ENCODE data around the gene DCPS. TPM values are rescaled to one million over a fixed set of nuclear protein-coding genes. Genes with fewer than 3 reads are reported as not detected.
"Not testable (repeated sequence)": the region's sequence is repeated elsewhere in the genome, so short reads cannot be mapped to it uniquely, and the experiment has no call there.

The DCPS gene
- total RNA-seq, 2 donors from 2014 or later: 10.9 to 21.9 TPM

DNA sequence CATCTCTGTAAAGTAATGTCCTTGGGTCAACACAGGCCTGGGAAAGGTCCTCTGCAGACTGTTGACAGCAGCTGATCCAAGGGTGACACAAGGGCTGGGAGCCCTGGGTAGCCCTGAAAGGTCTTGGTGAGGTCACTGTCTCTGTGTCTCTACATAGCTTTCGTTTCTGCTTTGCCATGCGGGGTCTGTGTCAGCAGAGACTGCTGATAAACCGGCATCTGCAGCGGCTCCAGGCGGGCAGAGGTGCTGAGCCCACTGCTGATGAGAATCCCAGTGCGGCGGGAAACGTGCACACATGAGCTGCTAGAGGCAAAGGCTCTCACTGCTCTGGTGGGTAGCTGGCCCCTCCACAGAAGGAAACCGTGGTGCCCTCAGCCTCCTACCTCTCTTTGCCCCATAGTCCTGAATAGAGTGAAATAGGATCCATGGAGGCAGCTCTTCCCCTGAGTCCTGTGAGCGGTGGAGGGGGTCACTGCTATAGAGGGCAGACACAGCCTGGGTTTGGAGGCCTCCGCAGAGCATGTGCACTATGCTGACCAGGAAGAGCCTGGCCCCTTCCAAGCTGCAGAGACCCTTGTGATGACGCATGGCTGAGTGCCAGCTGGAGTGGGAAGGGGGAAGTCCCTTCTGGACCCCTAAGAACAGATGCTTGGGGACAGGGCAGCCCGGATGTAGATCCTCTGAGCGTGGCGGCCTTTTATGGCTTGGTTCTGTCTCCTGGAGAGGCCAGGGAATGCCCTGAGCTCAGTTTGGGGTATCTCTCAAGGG is 33.8 kb downstream of the DCPS start:
- ATAC-seq (no peak), DNase-seq (no peak)
- intact Hi-C loops (cut with DNase I, micrococcal nuclease): no loop called here

DNA sequence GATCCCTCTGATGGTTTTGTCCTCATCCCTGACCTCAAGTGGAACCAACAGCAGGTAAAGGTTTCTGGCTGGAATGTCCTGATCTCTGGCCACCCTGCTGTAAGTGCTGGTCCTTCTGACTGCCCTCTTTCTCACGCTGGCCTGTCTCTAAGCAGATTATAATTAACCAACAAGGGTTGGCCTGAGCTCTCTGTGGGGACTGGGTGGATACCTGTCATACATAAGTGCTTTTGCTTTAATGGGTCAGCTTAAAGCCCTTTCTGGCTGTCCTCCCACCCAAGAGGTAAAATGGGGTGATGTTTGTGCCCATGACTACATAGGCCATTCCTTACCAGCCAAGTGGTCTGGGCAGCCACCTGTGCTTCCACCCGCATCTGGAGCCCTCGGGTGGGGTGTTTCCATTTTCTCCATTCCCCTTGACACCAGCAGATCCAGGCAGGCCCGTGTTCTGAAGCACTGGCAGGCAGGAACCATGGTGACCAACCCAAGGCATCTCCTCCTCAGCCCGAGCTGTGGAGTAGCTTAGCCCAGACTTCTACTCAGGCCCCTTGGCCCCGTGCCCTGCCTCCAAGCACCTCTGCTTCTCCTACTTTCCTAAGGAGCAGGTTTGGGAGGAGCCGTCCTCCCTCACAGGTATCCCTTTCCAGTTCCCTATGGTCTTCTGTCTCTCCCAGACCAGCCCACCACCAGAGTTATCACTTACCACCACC is 34.6 kb downstream of the DCPS start:
- ATAC-seq: no peak
- no peak for DNase-seq
- intact Hi-C loops (cut with DNase I, micrococcal nuclease): no loop called here

GRCh38 chr11:126339073-126339862 is 35.4 kb downstream of the DCPS start:
- intact Hi-C loops (cut with DNase I, micrococcal nuclease): no loop called here
- DNase-seq: no peak
- ATAC-seq: no peak

DNA sequence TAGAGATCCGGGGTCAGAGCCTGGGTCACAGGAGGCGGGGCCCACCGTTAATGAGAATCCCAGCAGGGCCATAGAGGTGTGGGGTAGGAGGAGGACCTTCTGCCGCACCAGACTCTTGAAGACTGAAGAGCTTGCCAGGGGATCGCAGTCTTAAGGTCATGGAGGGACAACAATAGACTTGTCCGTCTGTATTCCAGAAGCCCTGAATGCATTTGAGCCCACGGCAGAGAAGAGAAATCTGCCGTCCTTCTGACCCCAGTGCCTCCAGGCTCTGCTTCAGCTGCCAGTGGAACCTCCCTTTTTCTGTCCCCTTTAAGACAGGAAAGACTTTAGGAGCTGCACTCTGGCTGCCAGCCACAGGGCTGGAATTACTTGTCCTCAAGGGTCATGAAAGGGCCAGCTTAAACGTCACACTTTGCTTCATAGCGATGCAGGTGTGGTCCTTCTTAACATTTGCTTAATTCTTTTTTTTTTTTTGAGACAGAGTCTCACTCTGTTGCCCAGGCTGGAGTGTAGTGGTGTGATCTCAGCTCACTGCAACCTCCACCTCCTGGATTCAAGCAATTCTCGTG is 36.1 kb downstream of the DCPS start:
- intact Hi-C loops (cut with DNase I, micrococcal nuclease): no loop called here
- DNase-seq (no peak), ATAC-seq (no peak)

DNA sequence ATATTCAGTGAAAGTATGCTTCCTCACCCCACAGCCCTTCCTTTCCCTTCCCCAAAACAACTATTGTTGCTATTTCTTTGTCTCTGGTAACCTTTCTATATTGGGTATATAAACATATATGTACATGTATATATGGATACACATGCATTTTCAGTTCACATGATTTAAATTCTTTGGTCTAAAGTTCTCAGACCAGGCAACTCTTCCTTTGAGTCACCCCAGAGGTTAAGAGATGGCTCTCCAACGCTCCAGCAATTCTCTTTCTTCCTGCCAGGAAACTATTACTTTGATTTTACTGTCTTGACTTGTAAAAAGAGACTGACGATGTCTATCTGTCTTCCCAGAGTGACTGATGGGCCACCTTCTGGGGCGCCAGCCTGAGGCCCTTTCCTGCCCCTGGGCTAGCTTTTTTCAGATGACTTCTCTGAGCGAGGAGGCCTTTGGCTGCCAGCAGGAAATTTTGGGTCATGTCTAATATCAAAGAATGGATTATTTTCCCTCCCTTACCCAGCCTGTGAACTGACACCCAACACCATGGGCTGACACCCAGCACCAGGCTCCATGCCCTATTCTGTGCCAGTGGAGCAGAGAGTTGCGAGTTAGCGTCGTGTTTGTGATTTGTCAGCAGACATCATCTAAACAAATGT is 37.2 kb downstream of the DCPS start:
- ATAC-seq (no peak), DNase-seq (no peak)
- intact Hi-C loops (cut with DNase I, micrococcal nuclease): no loop called here

- intact Hi-C loops (cut with DNase I, micrococcal nuclease): no loop called here
- DNase-seq (no peak), ATAC-seq (no peak)
These were observed 37.9 kb downstream of the DCPS start for GRCh38 chr11:126341760-126342161.

DNA sequence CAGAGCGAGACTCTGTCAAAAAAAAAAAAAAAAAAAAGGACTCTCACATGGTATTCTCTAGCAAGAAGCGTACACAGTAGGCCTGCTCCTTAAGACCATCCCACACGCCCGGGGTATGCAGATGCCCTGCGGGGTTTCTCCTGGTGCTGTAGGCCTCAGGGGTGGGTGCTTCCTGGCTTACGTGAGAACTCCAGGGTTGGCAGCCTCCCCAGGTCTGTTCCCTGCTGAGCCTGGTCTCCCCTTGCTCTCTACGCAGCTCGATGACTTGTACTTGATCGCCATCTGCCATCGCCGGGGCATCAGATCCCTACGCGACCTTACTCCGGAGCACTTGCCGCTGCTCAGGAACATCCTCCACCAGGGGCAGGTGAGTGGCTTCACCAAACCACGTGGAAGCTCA is 39.2 kb downstream of the DCPS start:
- ATAC-seq (no peak), DNase-seq (no peak)
- intact Hi-C loops (cut with DNase I, micrococcal nuclease): no loop called here

DNA sequence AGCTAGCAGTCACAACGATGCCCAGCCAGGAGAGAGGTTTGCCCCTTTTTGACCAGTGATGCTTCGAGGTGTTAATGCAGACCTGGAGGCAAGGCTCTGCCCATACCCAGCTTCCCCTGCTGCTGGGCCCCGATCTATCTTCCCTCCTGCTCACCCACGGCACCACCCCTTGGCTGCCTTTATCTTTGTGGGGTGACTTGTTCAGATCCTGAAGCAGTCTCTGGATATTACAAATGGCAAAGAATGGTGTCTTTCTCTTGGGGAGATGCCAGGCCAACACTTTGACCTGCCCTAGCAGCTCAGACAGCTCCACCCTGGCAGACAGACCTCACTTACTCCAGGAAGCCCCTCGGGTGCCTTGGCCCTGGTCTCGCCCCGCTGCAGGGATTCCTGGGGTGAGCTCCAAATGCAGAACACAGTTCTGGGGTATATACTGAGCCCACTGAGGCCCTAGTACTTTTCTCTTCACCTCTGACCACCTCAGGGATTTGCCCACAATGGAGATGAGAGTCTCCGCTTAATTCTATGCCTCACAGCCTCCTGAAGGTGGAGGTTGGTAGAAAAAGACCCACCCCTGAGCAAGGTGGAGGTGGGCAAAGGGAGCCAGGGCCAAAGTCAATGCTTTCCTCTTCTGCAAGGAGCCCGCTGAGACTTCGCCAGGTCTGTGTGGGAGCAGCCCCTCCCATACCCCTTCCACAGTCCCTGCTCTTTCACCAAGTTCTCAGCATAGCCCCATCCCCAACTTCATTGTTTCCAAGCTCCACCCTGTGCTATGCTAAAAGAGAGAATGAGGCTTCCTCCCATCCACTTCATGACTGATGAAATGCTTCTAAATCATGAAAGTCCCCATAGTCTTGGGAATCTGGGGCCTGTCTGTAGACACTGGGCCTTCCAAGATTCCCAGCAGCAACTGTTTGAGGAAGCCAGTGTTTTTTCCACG is 40.6 kb downstream of the DCPS start:
- DNase-seq (no peak), ATAC-seq (no peak)
- intact Hi-C loops (cut with DNase I, micrococcal nuclease): no loop called here

GRCh38 chr11:126345283-126345682 is 41.4 kb downstream of the DCPS start:
- DNase-seq (no peak), ATAC-seq (no peak)
- intact Hi-C loops (cut with DNase I, micrococcal nuclease): no loop called here

GRCh38 chr11:126345759-126346585 is 42.1 kb downstream of the DCPS start:
- intact Hi-C loops (cut with DNase I, micrococcal nuclease): no loop called here

DNA sequence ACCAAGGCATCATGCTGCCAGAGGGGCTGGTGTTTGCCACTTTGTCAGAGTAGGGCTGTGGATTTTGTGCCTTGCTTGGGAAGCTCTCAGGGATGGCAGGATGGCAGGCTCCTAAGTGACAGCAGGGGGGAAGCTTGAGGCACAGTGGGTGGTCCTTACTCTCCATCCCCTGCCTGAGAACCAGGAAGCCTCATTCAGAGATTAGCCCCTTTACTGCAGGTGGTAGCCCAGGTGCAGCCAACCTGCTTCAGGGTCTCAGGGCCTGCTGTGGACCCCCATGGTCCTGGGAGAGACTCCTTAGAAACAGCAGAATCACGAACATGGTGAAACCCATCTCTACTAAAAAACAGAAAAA is 42.7 kb downstream of the DCPS start:
- intact Hi-C loops (cut with DNase I, micrococcal nuclease): no loop called here
- DNase-seq: no peak

More at GRCh38 chr11:126345759-126346585, 42.1 kb downstream of the DCPS start:
- ATAC-seq: peak; percentile 56
- DNase-seq: no peak

GRCh38 chr11:126346946-126347345 is 43.1 kb downstream of the DCPS start:
- intact Hi-C loops (cut with DNase I, micrococcal nuclease); DNase-seq; ATAC-seq: not testable (repeated sequence)

More for the DNA sequence above, 42.7 kb downstream of the DCPS start:
- no peak for ATAC-seq

DNA sequence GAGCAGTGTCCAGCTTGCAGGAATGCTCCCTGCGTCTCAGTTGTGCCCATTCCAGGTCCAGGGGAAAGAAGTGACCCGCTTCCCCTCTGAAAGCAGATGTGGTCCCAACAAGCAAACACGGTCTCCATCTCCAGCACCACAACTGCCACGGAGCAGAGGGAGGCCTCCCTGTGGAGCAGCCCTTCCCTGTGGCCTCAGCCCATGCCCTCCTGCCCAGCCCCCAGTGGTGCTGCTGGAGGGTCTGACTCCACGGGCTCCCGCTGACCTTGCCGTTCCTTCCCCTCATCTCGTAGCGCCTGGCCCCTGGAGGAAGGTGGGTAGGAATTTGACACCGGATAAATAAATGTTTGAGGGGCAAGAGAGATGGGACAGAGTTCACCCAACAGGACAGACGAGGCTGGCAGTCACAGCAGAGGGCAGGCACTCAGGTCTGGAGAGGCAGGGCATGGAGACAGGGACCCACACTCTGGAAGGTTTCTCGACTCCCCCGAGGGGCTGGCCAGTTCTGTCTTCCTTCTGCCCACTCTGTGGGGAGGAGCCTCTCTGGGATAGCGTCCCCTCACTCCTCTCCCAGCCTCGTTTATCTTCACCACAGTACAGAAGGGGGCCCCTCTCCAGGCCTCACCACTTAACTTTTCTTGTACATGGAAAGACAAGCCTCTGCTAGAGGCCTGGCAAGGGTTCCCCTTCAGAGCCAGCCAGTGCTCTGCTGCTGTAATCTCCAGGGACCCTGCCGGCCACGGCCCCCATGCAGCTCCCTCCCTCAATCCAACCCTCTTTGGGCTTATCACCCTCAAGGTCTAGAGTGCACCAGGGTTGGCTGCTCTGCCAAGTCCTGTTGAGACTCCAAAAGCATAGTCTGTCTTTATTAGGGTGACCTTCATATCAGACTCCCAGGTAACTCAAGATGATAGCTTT is 44.1 kb downstream of the DCPS start:
- DNase-seq (no peak), ATAC-seq (no peak)
- intact Hi-C loops (cut with DNase I, micrococcal nuclease): no loop called here

GRCh38 chr11:126348806-126349582 is 45.1 kb downstream of the DCPS start:
- ATAC-seq: no peak
- intact Hi-C loops (cut with DNase I, micrococcal nuclease): no loop called here
- DNase-seq: no peak

DNA sequence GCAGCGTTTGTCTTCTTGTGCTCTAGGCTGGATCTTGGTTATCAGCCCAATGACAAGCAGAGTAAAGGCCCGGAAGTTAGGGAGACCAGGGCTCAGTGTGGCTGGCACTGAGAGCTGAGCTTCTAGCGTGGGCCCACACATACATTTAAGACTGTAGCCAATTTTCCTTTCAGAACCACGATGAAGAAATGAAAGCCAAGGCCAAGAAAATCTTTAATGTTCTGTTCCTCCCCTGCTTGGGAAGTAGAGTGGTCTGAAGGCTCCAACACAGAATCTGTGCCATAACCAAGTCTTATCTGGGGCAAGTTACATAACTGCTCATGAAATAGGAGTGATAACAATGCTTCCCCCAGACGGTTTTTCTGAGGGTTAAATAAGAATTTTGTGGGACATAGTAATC is 47.0 kb downstream of the DCPS start:
- ATAC-seq (no peak), DNase-seq (no peak)
- intact Hi-C loops (cut with DNase I, micrococcal nuclease): no loop called here

Measured in left colon (tissue), 2 donors.